GM13977 (cell line): ENCODE measurements around the gene TGFB3.

Experiments used
- DNase-seq: peaks from one replicate; pipeline ENCODE4 v3.0.0; 2012; ENCODE audit warnings: low spot score
- CTCF ChIP-seq: IDR thresholded peaks from 2 replicates; pipeline ENCODE4 v1.5.1; 2012; ENCODE audit warnings: mild to moderate bottlenecking, control low read depth; ENCODE audit not compliant: insufficient read depth; ENCODE audit errors: extremely low read depth, missing control alignments
- in situ Hi-C: fragments of 300-500 bp; cut with MboI; formaldehyde crosslinking; loops from one replicate; pipeline ENCODE4 v1.12.0; 2022; ENCODE audit warnings: low sequenced_read_pairs, low pct_unique_long_range_greater_than_20kb, mixed read lengths, inconsistent platforms; ENCODE audit not compliant: unreplicated experiment

The TGFB3 gene

GRCh38 chr14:75983019-75983358 is 1.2 kb upstream of the TGFB3 start:
- no peak for TF ChIP-seq CTCF
- in situ Hi-C loops = loop anchor here (10.0 kb wide), 1 partner anchor 268 kb away; no protein-coding TSS in a partner anchor
- no peak for DNase-seq

- peak; percentile 85 for DNase-seq
- in situ Hi-C loops = loop anchor here (10.0 kb wide), 1 partner anchor 268 kb away; no protein-coding TSS in a partner anchor
- peak; percentile 75 for TF ChIP-seq CTCF
Measured at GRCh38 chr14:75982266-75983018, 647 bp upstream of the TGFB3 start.

GRCh38 chr14:75980856-75981255 is 939 bp downstream of the TGFB3 start:
- DNase-seq = no peak
- no peak for TF ChIP-seq CTCF
- in situ Hi-C loops = loop anchor here (10.0 kb wide), 1 partner anchor 266 kb away; no protein-coding TSS in a partner anchor

GRCh38 chr14:75979648-75980565 is 1.9 kb downstream of the TGFB3 start:
- in situ Hi-C loops = loop anchor here (10.0 kb wide), 1 partner anchor 265 kb away; no protein-coding TSS in a partner anchor
- DNase-seq = no peak

GRCh38 chr14:75979071-75979571 is 2.7 kb downstream of the TGFB3 start:
- peak; percentile 74 for TF ChIP-seq CTCF
- DNase-seq = peak; percentile 67
- in situ Hi-C loops = no loop called here

More at GRCh38 chr14:75979648-75980565, 1.9 kb downstream of the TGFB3 start:
- no peak for TF ChIP-seq CTCF

GRCh38 chr14:75978249-75978731 is 3.5 kb downstream of the TGFB3 start:
- DNase-seq = no peak
- no peak for TF ChIP-seq CTCF
- in situ Hi-C loops = no loop called here
